ENCODE data around the gene OSBPL3.

The OSBPL3 gene

DNA sequence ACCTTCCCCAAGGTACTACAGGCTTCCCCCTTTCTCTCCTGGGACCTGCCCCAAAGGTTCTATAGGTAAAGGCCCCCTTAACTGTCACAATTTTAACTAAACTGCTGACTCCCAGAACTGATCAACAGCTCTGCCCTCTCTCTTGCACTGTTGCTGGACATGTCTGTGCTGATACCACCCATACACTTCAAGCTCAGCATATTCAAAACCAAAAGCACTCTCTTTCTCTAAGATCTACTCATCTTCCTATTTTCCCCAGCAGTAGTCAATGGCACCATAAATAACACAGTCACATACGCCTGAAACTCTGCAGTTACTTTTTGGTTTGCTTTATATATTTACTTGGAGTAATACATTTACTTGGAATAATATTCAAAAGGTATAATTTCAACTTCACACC is 12.3 kb downstream of the OSBPL3 start:
- no peak overlapping the region for H3K4me3 ChIP-seq (ENCODE audit: low read length in 2 of 2)
- H3K27ac ChIP-seq (ENCODE audit: low read length): no peak overlapping the region
- no peaks in the 10 kb centered on the region for H3K27me3 ChIP-seq (ENCODE audit: control insufficient read depth in 1 of 2, insufficient read depth in 2 of 2, low read length in 2 of 2)
- H3K9ac ChIP-seq (ENCODE audit: low read length in 2 of 2): no peak overlapping the region
- no peaks in the 10 kb centered on the region for H3K36me3 ChIP-seq (ENCODE audit: control insufficient read depth in 2 of 2, insufficient read depth in 2 of 2, low read length in 2 of 2)
- H3K9me3 ChIP-seq (ENCODE audit: control insufficient read depth in 2 of 2, low read length in 2 of 2): no peaks in the 10 kb centered on the region
- H3K4me1 ChIP-seq (ENCODE audit: control insufficient read depth, insufficient read depth, low read length): no peaks in the 10 kb centered on the region

DNA sequence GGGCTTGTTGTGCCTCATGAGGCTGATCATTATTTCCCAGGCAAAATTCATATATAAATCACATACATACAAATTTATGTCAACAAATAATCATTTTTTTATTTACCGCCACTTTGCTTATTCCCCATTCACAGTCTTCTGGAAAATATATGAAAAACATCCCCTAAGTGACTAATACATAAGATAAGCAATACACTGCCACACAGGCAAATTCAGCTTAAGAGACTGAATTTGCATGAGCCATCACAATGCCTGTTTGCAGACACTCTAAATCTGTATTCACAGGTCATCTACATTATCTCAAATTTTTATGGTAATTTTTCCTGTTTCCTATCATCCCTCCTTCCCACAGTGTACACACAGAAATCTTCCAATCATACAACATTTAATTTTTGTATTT is 13.2 kb downstream of the OSBPL3 start:
- no peaks in the 10 kb centered on the region for H3K9me3 ChIP-seq (ENCODE audit: control insufficient read depth in 2 of 2, low read length in 2 of 2)
- H3K9ac ChIP-seq (ENCODE audit: low read length in 2 of 2): no peak overlapping the region
- no peak overlapping the region for H3K27ac ChIP-seq (ENCODE audit: low read length)
- H3K4me3 ChIP-seq (ENCODE audit: low read length in 2 of 2): no peak overlapping the region
- no peaks in the 10 kb centered on the region for H3K27me3 ChIP-seq (ENCODE audit: control insufficient read depth in 1 of 2, insufficient read depth in 2 of 2, low read length in 2 of 2)
- H3K4me1 ChIP-seq (ENCODE audit: control insufficient read depth, insufficient read depth, low read length): no peaks in the 10 kb centered on the region
- no peaks in the 10 kb centered on the region for H3K36me3 ChIP-seq (ENCODE audit: control insufficient read depth in 2 of 2, insufficient read depth in 2 of 2, low read length in 2 of 2)

DNA sequence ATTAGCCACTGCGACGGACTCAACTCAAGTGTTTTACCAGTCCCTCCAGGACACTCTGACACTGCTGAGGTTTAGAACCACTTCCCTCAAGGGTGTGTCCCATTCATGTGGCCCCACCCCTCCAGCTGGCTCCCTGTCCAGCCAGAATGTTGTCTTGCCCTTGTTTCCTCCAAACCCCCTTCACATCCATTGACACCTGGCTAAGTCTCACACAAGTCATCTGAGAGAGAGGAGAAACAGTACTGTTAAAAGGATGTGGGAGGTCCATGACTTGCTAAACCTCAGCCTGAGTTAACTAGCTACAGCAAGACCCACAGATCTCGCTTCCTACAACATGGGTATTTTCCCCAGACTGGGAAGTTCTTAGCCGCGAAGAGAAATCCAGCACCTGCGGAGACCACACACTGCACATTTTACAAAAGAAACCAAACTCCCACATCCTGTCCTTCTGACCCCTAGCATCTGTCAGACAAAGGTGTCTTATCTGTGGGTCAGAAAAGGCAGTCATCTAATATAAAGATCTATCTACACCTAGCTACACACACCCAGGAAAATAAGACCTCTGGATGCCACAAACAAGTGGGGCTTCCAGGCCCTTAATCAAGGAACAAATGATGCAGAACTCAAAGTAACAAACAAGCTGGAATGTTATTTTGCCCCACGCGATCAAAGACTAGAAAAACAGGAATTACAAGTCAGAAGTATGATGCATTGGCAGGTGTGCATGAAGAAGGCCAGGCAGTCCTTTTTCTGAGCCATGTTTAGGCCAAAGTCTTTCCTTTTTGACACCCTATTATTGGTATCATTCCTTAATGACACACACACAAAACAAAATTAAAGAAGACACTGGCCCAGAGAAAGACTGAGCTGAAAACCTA is 13.9 kb downstream of the OSBPL3 start:
- no peaks in the 10 kb centered on the region for H3K4me1 ChIP-seq (ENCODE audit: control insufficient read depth, insufficient read depth, low read length)
- no peaks in the 10 kb centered on the region for H3K9me3 ChIP-seq (ENCODE audit: control insufficient read depth in 2 of 2, low read length in 2 of 2)
- no peaks in the 10 kb centered on the region for H3K27me3 ChIP-seq (ENCODE audit: control insufficient read depth in 1 of 2, insufficient read depth in 2 of 2, low read length in 2 of 2)
- H3K4me3 ChIP-seq (ENCODE audit: low read length in 2 of 2): no peak overlapping the region
- no peak overlapping the region for H3K27ac ChIP-seq (ENCODE audit: low read length)
- H3K9ac ChIP-seq (ENCODE audit: low read length in 2 of 2): no peak overlapping the region
- no peaks in the 10 kb centered on the region for H3K36me3 ChIP-seq (ENCODE audit: control insufficient read depth in 2 of 2, insufficient read depth in 2 of 2, low read length in 2 of 2)

DNA sequence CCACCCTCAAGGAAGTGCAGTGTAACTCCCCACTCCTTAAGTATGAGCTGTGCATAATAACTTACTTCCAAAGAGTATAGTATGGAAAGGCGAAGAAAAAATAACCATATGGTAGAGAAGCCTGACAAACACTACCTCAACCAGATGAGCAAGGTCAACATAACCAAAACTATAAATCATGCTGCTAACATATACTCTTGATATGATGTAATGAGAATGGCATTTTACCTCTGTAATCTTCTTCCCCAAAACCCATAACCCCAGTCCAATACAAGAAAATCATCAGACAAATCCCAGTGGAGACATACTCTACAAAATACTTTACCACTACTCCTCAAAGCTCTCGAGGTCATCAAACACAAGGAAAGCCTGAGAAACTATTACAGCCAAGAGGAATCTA is 15.8 kb downstream of the OSBPL3 start:
- Histone ChIP-seq H3K4me1 (ENCODE audit: control insufficient read depth, insufficient read depth, low read length) (no peaks in the 10 kb centered on the region), H3K36me3 (ENCODE audit: control insufficient read depth in 2 of 2, insufficient read depth in 2 of 2, low read length in 2 of 2) (no peaks in the 10 kb centered on the region), H3K9ac (ENCODE audit: low read length in 2 of 2) (no peak overlapping the region), H3K9me3 (ENCODE audit: control insufficient read depth in 2 of 2, low read length in 2 of 2) (no peaks in the 10 kb centered on the region), H3K4me3 (ENCODE audit: low read length in 2 of 2) (no peak overlapping the region), H3K27ac (ENCODE audit: low read length) (no peak overlapping the region), H3K27me3 (ENCODE audit: control insufficient read depth in 1 of 2, insufficient read depth in 2 of 2, low read length in 2 of 2) (no peaks in the 10 kb centered on the region)

DNA sequence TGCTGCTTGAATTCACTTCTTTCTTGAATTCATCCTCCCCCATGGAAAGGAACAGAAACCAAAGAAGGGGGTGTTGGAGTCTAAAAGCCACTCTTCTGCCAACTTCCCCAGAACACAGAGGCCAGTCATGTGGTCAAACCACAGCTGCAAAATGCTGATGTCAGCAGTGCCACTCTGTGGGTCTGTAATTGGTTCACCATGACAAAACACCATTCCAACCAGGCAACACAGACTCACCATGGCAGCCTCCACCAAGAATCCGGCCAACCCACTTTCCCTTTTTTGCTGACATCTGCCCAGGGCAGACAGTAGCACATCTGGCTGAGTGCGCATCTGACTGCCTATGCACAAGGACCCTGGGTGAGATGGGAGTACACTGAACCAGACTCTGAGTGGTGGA is 16.8 kb downstream of the OSBPL3 start:
- Histone ChIP-seq H3K4me3 (ENCODE audit: low read length in 2 of 2) (no peak overlapping the region), H3K27ac (ENCODE audit: low read length) (no peak overlapping the region), H3K4me1 (ENCODE audit: control insufficient read depth, insufficient read depth, low read length) (no peaks in the 10 kb centered on the region), H3K9me3 (ENCODE audit: control insufficient read depth in 2 of 2, low read length in 2 of 2) (no peaks in the 10 kb centered on the region), H3K9ac (ENCODE audit: low read length in 2 of 2) (no peak overlapping the region), H3K27me3 (ENCODE audit: control insufficient read depth in 1 of 2, insufficient read depth in 2 of 2, low read length in 2 of 2) (no peaks in the 10 kb centered on the region), H3K36me3 (ENCODE audit: control insufficient read depth in 2 of 2, insufficient read depth in 2 of 2, low read length in 2 of 2) (no peaks in the 10 kb centered on the region)

DNA sequence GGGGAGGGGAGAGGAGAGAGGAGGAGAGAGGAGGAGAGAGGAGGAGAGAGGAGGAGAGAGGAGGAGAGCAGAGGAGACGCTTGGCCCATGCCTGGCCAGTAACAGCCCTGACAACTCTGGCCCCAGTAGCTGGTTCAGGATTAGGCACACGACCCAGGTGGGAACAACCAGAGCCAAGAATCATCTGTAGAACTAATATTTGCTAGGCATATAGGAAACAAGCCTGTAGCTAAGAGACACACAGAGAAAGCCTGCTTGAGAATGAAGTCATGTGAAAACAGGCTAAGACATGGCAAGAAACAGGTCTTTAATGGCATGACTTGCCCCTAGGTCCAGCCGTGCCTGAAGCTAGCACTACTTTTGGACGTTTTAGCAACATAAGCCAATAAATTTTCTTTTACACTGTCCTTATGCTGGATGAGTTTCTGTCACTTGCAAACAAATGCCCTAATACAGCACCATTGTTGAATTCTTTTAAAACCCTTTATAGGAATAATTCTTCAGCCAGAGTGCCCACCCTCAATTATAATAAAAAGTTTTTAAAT is 17.5 kb downstream of the OSBPL3 start:
- no peaks in the 10 kb centered on the region for H3K9me3 ChIP-seq (ENCODE audit: control insufficient read depth in 2 of 2, low read length in 2 of 2)
- H3K4me1 ChIP-seq (ENCODE audit: control insufficient read depth, insufficient read depth, low read length): no peaks in the 10 kb centered on the region
- H3K9ac ChIP-seq (ENCODE audit: low read length in 2 of 2): no peak overlapping the region
- no peaks in the 10 kb centered on the region for H3K27me3 ChIP-seq (ENCODE audit: control insufficient read depth in 1 of 2, insufficient read depth in 2 of 2, low read length in 2 of 2)
- H3K4me3 ChIP-seq (ENCODE audit: low read length in 2 of 2): no peak overlapping the region
- no peaks in the 10 kb centered on the region for H3K36me3 ChIP-seq (ENCODE audit: control insufficient read depth in 2 of 2, insufficient read depth in 2 of 2, low read length in 2 of 2)
- H3K27ac ChIP-seq (ENCODE audit: low read length): no peak overlapping the region

DNA sequence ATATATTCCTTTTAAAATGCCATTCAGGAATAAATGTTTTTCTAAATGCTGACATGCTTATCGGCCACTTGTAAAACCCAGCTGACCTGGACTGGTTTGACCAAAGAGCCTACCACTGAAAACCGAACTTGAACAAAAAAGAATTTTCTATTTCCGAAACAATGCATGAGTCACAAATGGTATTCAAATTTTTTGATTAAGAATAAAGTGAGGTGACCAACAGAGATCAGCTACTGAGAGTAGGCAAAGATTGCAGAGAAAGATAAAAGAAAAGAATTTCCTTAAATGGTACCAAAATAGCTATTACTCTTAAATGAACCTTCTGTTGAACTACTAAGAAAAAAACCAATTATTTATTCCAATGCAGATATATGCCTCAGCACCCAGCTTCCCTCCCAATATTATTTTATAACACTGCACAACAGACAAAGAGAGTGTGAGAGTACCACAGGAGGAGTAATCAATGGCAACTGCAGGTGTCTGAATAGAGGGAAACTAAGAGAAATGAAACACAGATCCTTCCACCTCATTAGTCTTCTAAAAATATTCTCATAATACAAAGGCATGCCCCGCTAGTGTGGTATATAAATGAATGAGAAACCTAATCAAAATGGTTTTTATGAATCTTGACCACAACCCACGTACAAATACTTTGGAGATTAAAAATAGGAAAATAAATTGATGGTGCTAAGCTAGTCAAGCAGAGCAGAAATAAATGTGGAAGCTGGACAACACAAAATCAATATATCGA is 20.1 kb downstream of the OSBPL3 start:
- H3K36me3 ChIP-seq (ENCODE audit: control insufficient read depth in 2 of 2, insufficient read depth in 2 of 2, low read length in 2 of 2): no peaks in the 10 kb centered on the region
- H3K9ac ChIP-seq (ENCODE audit: low read length in 2 of 2): no peak overlapping the region
- no peak overlapping the region for H3K27ac ChIP-seq (ENCODE audit: low read length)
- H3K4me1 ChIP-seq (ENCODE audit: control insufficient read depth, insufficient read depth, low read length): no peaks in the 10 kb centered on the region
- H3K27me3 ChIP-seq (ENCODE audit: control insufficient read depth in 1 of 2, insufficient read depth in 2 of 2, low read length in 2 of 2): no peaks in the 10 kb centered on the region
- no peaks in the 10 kb centered on the region for H3K9me3 ChIP-seq (ENCODE audit: control insufficient read depth in 2 of 2, low read length in 2 of 2)
- H3K4me3 ChIP-seq (ENCODE audit: low read length in 2 of 2): no peak overlapping the region

DNA sequence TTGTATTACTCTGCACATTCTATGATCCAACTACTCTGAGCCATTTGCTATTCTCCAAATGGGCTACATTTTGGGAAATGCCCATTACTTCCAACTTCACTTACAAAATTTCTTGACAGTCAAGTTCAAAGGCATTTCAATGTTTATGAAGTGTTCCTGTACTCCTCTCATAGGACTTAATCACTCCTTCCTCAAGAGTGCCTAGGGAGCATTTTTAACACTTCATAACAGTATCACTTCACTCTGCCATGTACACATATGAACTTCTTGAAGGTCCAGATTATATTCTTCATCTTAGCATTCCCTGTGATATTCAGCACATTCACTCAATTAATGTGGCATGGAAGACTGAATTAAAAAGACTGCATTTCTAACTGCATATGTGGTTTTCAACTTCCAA is 21.6 kb downstream of the OSBPL3 start:
- Histone ChIP-seq H3K4me1 (ENCODE audit: control insufficient read depth, insufficient read depth, low read length) (no peaks in the 10 kb centered on the region), H3K27ac (ENCODE audit: low read length) (no peak overlapping the region), H3K9ac (ENCODE audit: low read length in 2 of 2) (no peak overlapping the region), H3K36me3 (ENCODE audit: control insufficient read depth in 2 of 2, insufficient read depth in 2 of 2, low read length in 2 of 2) (no peaks in the 10 kb centered on the region), H3K4me3 (ENCODE audit: low read length in 2 of 2) (no peak overlapping the region), H3K9me3 (ENCODE audit: control insufficient read depth in 2 of 2, low read length in 2 of 2) (no peaks in the 10 kb centered on the region), H3K27me3 (ENCODE audit: control insufficient read depth in 1 of 2, insufficient read depth in 2 of 2, low read length in 2 of 2) (no peaks in the 10 kb centered on the region)

DNA sequence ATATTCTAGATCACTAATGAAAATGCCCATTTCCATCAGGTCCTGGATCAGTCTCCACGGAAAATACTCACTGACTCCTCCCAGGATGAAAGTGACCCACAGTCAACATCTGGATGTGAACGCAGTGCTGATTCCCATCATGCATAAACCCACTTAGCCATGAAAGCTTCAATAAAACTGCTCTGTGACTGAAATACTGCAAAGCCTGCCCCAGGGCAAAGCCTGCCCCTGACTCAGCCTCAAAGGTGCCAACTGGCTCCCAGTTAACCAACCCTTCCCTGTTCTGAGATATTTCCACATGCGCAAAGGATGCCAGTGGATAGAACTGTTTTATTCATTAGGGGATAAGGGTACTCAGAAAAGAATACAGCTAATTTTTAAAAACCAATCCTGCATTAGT is 24.0 kb downstream of the OSBPL3 start:
- no peaks in the 10 kb centered on the region for H3K4me1 ChIP-seq (ENCODE audit: control insufficient read depth, insufficient read depth, low read length)
- H3K9ac ChIP-seq (ENCODE audit: low read length in 2 of 2): no peak overlapping the region
- no peaks in the 10 kb centered on the region for H3K36me3 ChIP-seq (ENCODE audit: control insufficient read depth in 2 of 2, insufficient read depth in 2 of 2, low read length in 2 of 2)
- no peak overlapping the region for H3K4me3 ChIP-seq (ENCODE audit: low read length in 2 of 2)
- no peak overlapping the region for H3K27ac ChIP-seq (ENCODE audit: low read length)
- no peaks in the 10 kb centered on the region for H3K9me3 ChIP-seq (ENCODE audit: control insufficient read depth in 2 of 2, low read length in 2 of 2)
- H3K27me3 ChIP-seq (ENCODE audit: control insufficient read depth in 1 of 2, insufficient read depth in 2 of 2, low read length in 2 of 2): no peaks in the 10 kb centered on the region

DNA sequence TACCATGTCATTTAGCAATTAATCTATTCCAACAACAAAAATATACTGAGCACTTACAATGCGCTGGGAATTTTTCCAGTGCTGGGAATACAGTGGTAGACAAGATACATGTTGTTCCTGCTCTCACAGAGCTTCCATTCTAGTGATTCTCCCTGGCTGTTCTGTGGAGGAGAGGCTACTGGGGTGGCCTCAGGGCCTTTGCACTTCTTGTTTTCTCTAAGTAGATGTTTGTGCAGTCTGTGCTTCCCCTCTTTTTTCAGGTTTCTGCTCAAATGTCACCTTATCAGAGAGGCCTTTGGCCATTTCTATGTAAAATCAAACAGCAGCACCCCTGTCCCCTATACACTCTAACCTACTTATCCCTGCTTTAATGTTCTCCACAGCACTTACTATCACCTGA is 24.7 kb downstream of the OSBPL3 start:
- no peak overlapping the region for H3K27ac ChIP-seq (ENCODE audit: low read length)

DNA sequence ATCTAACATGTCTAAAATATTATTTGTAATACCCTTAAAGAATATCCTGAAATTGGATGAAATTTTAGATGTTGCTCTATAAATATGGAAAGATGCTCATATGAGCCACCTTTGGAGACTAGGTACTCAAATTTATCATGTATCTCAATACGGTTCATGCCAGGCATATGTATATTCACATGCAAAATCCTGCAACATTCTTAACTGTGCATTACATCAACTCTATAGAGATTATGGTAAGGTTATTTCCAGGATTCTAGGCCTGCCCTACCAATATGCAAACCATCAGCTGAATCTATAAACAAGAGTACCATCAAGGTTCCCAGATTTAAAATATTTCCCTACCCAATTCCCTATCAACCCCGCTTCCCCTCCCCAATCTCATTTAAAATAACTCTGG is 27.5 kb downstream of the OSBPL3 start:
- no peaks in the 10 kb centered on the region for H3K9me3 ChIP-seq (ENCODE audit: control insufficient read depth in 2 of 2, low read length in 2 of 2)

More for the DNA sequence above, 24.7 kb downstream of the OSBPL3 start:
- H3K4me3 ChIP-seq (ENCODE audit: low read length in 2 of 2): no peak overlapping the region
- H3K36me3 ChIP-seq (ENCODE audit: control insufficient read depth in 2 of 2, insufficient read depth in 2 of 2, low read length in 2 of 2): no peaks in the 10 kb centered on the region
- no peaks in the 10 kb centered on the region for H3K4me1 ChIP-seq (ENCODE audit: control insufficient read depth, insufficient read depth, low read length)
- no peak overlapping the region for H3K9ac ChIP-seq (ENCODE audit: low read length in 2 of 2)
- H3K27me3 ChIP-seq (ENCODE audit: control insufficient read depth in 1 of 2, insufficient read depth in 2 of 2, low read length in 2 of 2): no peaks in the 10 kb centered on the region
- no peaks in the 10 kb centered on the region for H3K9me3 ChIP-seq (ENCODE audit: control insufficient read depth in 2 of 2, low read length in 2 of 2)

More for the DNA sequence above, 27.5 kb downstream of the OSBPL3 start:
- Histone ChIP-seq H3K4me3 (ENCODE audit: low read length in 2 of 2) (no peak overlapping the region), H3K36me3 (ENCODE audit: control insufficient read depth in 2 of 2, insufficient read depth in 2 of 2, low read length in 2 of 2) (no peaks in the 10 kb centered on the region), H3K4me1 (ENCODE audit: control insufficient read depth, insufficient read depth, low read length) (no peaks in the 10 kb centered on the region), H3K27ac (ENCODE audit: low read length) (no peak overlapping the region), H3K9ac (ENCODE audit: low read length in 2 of 2) (no peak overlapping the region), H3K27me3 (ENCODE audit: control insufficient read depth in 1 of 2, insufficient read depth in 2 of 2, low read length in 2 of 2) (no peaks in the 10 kb centered on the region)

All from stomach smooth muscle (tissue), 2 donors.